ENCODE results near the gene MYO1G.

Gene MYO1G

DNA sequence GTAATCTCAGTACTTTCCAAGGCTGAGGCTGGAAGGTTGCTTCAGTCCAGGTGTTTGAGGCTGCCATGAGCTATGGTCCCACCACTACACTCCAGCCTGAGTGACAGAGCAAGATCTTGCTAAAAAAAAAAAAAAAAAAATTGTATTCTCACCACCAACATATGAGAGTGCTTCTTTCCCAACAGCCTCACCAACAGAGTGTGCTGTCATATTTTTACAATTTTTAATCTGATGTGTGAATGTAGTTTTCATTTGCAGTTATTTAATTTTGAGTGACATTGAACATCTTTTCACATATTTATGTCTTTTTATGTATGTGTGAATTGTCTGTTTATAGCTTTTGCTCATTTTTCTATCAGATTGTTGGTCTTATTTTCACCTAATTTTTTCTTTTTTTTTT lies 35.2 kb downstream of the MYO1G start:
- H3K27ac ChIP-seq (ENCODE audit: low read length): no peak overlapping the region
- H3K79me2 ChIP-seq (ENCODE audit: insufficient read depth, low read length): no peaks in the 10 kb centered on the region
- no peaks in the 10 kb centered on the region for H3K4me1 ChIP-seq (ENCODE audit: insufficient read depth, low read length)
- no peak for ATAC-seq (ENCODE audit: insufficient read depth, low read depth)
- no peaks in the 10 kb centered on the region for H3K36me3 ChIP-seq (ENCODE audit: insufficient read depth, low read length)
- H3K4me2 ChIP-seq (ENCODE audit: insufficient read depth, low read length): no peak overlapping the region
- H3K27me3 ChIP-seq (ENCODE audit: insufficient read depth, low read length, poor library complexity): no peaks in the 10 kb centered on the region
- no peak overlapping the region for H2AFZ ChIP-seq (ENCODE audit: low read depth, low read length)
- no peaks in the 10 kb centered on the region for H4K20me1 ChIP-seq (ENCODE audit: insufficient read depth, low read length)
- no peak overlapping the region for H3K4me3 ChIP-seq (ENCODE audit: low read depth in 1 of 2, low read length in 2 of 2)
- H3K9ac ChIP-seq (ENCODE audit: low read depth, low read length): no peak overlapping the region
- DNase-seq: no peak
- TF ChIP-seq EZH2 (IDR thresholded peaks at IDR 0.05; ENCODE audit: borderline replicate concordance, low read depth, low read length, severe bottlenecking): no peak
- TF ChIP-seq, protein P1, sequence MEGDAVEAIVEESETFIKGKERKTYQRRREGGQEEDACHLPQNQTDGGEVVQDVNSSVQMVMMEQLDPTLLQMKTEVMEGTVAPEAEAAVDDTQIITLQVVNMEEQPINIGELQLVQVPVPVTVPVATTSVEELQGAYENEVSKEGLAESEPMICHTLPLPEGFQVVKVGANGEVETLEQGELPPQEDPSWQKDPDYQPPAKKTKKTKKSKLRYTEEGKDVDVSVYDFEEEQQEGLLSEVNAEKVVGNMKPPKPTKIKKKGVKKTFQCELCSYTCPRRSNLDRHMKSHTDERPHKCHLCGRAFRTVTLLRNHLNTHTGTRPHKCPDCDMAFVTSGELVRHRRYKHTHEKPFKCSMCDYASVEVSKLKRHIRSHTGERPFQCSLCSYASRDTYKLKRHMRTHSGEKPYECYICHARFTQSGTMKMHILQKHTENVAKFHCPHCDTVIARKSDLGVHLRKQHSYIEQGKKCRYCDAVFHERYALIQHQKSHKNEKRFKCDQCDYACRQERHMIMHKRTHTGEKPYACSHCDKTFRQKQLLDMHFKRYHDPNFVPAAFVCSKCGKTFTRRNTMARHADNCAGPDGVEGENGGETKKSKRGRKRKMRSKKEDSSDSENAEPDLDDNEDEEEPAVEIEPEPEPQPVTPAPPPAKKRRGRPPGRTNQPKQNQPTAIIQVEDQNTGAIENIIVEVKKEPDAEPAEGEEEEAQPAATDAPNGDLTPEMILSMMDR (IDR thresholded peaks at IDR 0.05; ENCODE audit: borderline replicate concordance, extremely low read depth, low read length, poor library complexity, severe bottlenecking): no peak
- no peaks in the 10 kb centered on the region for H3K9me3 ChIP-seq (ENCODE audit: insufficient read depth, low read length, severe bottlenecking)

DNA sequence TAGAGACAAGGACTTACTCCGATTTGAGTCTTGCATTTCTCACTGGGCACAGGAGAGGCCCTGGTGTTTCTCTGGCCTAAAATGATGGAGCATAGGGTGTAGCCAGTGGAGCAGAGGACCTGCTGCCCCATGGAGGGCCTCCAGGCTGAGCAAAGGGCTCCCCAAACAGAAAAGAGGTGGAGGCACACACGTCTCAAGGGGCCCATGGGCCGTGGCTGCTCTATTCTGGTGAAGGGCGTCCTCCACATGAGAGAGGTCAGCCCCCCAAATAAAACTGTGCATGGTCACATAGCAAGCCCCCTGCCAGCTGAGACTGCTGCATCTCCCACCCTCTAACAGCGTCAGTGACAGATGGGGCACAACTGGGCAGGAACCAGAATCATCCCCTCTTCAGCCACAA lies 41.4 kb downstream of the MYO1G start:
- Histone ChIP-seq H3K4me1 (ENCODE audit: insufficient read depth, low read length) (no peaks in the 10 kb centered on the region), H2AFZ (ENCODE audit: low read depth, low read length) (no peak overlapping the region), H3K27me3 (ENCODE audit: insufficient read depth, low read length, poor library complexity) (no peaks in the 10 kb centered on the region), H4K20me1 (ENCODE audit: insufficient read depth, low read length) (no peaks in the 10 kb centered on the region), H3K9me3 (ENCODE audit: insufficient read depth, low read length, severe bottlenecking) (no peaks in the 10 kb centered on the region), H3K4me2 (ENCODE audit: insufficient read depth, low read length) (no peak overlapping the region), H3K79me2 (ENCODE audit: insufficient read depth, low read length) (no peaks in the 10 kb centered on the region), H3K9ac (ENCODE audit: low read depth, low read length) (no peak overlapping the region), H3K4me3 (ENCODE audit: low read depth in 1 of 2, low read length in 2 of 2) (no peak overlapping the region), H3K27ac (ENCODE audit: low read length) (no peak overlapping the region), H3K36me3 (ENCODE audit: insufficient read depth, low read length) (no peaks in the 10 kb centered on the region)
- ATAC-seq (ENCODE audit: insufficient read depth, low read depth) (no peak), DNase-seq (no peak)
- TF ChIP-seq EZH2 (IDR thresholded peaks at IDR 0.05; ENCODE audit: borderline replicate concordance, low read depth, low read length, severe bottlenecking): no peak
- TF ChIP-seq, protein P1 (IDR thresholded peaks at IDR 0.05; ENCODE audit: borderline replicate concordance, extremely low read depth, low read length, poor library complexity, severe bottlenecking): no peak

DNA sequence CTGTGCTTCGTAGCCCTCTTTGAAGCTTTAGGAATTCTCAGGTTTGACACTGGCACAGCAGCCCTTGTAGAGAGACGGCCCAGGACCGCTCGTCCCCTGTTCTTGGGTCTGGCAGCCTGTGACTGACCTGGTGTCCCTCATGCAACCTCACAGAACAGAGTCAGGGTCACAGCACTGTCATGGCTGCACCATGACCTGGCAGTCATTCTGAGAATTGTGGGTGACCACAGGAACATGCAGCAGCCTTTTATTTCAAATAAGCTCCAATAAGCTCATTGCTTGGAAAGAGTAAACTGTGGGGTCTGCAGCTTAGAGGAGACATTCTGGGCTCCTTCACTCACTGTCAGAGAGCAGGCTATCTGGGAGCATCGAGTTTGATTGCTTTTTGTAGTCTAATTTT lies 42.5 kb downstream of the MYO1G start:
- Histone ChIP-seq H3K4me1 (ENCODE audit: insufficient read depth, low read length) (no peaks in the 10 kb centered on the region), H3K4me3 (ENCODE audit: low read depth in 1 of 2, low read length in 2 of 2) (no peak overlapping the region), H3K27ac (ENCODE audit: low read length) (no peak overlapping the region), H3K9ac (ENCODE audit: low read depth, low read length) (no peak overlapping the region), H2AFZ (ENCODE audit: low read depth, low read length) (no peak overlapping the region), H3K27me3 (ENCODE audit: insufficient read depth, low read length, poor library complexity) (peaks cover 2% of the 10 kb centered on the region), H3K9me3 (ENCODE audit: insufficient read depth, low read length, severe bottlenecking) (no peaks in the 10 kb centered on the region), H3K79me2 (ENCODE audit: insufficient read depth, low read length) (no peaks in the 10 kb centered on the region), H4K20me1 (ENCODE audit: insufficient read depth, low read length) (no peaks in the 10 kb centered on the region), H3K36me3 (ENCODE audit: insufficient read depth, low read length) (no peaks in the 10 kb centered on the region), H3K4me2 (ENCODE audit: insufficient read depth, low read length) (no peak overlapping the region)
- ATAC-seq (ENCODE audit: insufficient read depth, low read depth) (no peak), DNase-seq (no peak)
- TF ChIP-seq, protein P1 (IDR thresholded peaks at IDR 0.05; ENCODE audit: borderline replicate concordance, extremely low read depth, low read length, poor library complexity, severe bottlenecking): no peak
- TF ChIP-seq EZH2 (IDR thresholded peaks at IDR 0.05; ENCODE audit: borderline replicate concordance, low read depth, low read length, severe bottlenecking): no peak

DNA sequence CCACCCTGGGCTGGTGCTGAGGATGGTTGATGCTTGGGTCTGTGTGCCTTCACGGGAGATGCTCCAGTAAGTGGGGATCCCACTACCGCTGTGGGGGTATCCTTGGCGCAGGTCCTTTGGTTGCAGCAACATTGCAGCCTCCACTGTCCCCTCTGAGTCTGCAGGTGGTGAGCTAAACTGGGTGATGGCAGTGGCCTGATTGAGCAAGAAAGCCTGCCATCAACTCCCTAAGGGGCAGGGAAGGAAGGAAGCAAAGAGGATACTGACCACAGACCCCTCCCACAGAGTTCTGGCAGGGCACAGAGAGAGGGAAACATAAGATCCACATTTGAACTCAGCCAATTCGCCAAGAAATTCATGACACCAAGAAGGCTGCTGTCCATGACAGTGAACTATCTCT lies 43.2 kb downstream of the MYO1G start:
- ATAC-seq (ENCODE audit: insufficient read depth, low read depth) (no peak), DNase-seq (no peak)
- H3K9me3 ChIP-seq (ENCODE audit: insufficient read depth, low read length, severe bottlenecking): no peaks in the 10 kb centered on the region
- H3K4me1 ChIP-seq (ENCODE audit: insufficient read depth, low read length): no peaks in the 10 kb centered on the region
- H4K20me1 ChIP-seq (ENCODE audit: insufficient read depth, low read length): no peaks in the 10 kb centered on the region
- H3K4me3 ChIP-seq (ENCODE audit: low read depth in 1 of 2, low read length in 2 of 2): no peak overlapping the region
- no peak overlapping the region for H3K4me2 ChIP-seq (ENCODE audit: insufficient read depth, low read length)
- no peak overlapping the region for H2AFZ ChIP-seq (ENCODE audit: low read depth, low read length)
- no peaks in the 10 kb centered on the region for H3K79me2 ChIP-seq (ENCODE audit: insufficient read depth, low read length)
- H3K27me3 ChIP-seq (ENCODE audit: insufficient read depth, low read length, poor library complexity): peaks cover 2% of the 10 kb centered on the region
- H3K27ac ChIP-seq (ENCODE audit: low read length): no peak overlapping the region
- no peak overlapping the region for H3K9ac ChIP-seq (ENCODE audit: low read depth, low read length)
- no peaks in the 10 kb centered on the region for H3K36me3 ChIP-seq (ENCODE audit: insufficient read depth, low read length)
- no peak for TF ChIP-seq EZH2 (IDR thresholded peaks at IDR 0.05; ENCODE audit: borderline replicate concordance, low read depth, low read length, severe bottlenecking)
- TF ChIP-seq, protein P1 (IDR thresholded peaks at IDR 0.05; ENCODE audit: borderline replicate concordance, extremely low read depth, low read length, poor library complexity, severe bottlenecking): no peak

Measured in DND-41 (cell line).